Mesothelial cell of epicardium (in vitro differentiated cells): Measurements from ENCODE around the gene ADGRD1. TPM values are rescaled to one million over a fixed set of nuclear protein-coding genes. Genes with fewer than 3 reads are reported as not detected.

ENCODE experiments used
- DNase-seq, 2 experiments: peaks; one replicate each; pipeline ENCODE4 v3.0.0; 2021; ENCODE audit warnings: low spot score in 2 of 2; ENCODE audit not compliant: unreplicated experiment in 2 of 2
- H3K27ac Mint-ChIP-seq: 2 replicates; pipeline ENCODE4 v1.8.0; 2021; ENCODE audit warnings: mixed read lengths
- H3K27me3 Mint-ChIP-seq: 2 replicates; pipeline ENCODE4 v1.8.0; 2021; ENCODE audit warnings: low read depth, mixed read lengths
- H3K36me3 Mint-ChIP-seq: 2 replicates; pipeline ENCODE4 v1.8.0; 2021; ENCODE audit warnings: mixed read lengths
- H3K4me1 Mint-ChIP-seq: 2 replicates; pipeline ENCODE4 v1.8.0; 2021; ENCODE audit warnings: mixed read lengths
- H3K4me3 Mint-ChIP-seq: 2 replicates; pipeline ENCODE4 v1.8.0; 2021; ENCODE audit warnings: mild to moderate bottlenecking, moderate library complexity, mixed read lengths
- H3K9me3 Mint-ChIP-seq: 2 replicates; pipeline ENCODE4 v1.8.0; 2021; ENCODE audit warnings: mixed read lengths
- CTCF ChIP-seq: fragments of 200-600 bp; sonication (generic); IDR thresholded peaks from one replicate; pipeline ENCODE4 v1.5.0; 2021; ENCODE audit warnings: antibody characterized with exemption; ENCODE audit not compliant: unreplicated experiment
- total RNA-seq: library from RNA; stranded (reverse); gene quantifications from 3 replicates; pipeline ENCODE4 v1.2.1, GENCODE V29; 2021

ADGRD1 gene
- total RNA-seq, 1 donor from 2014 or later, result 7.2 TPM

- Mint-ChIP-seq H3K4me3 (no peak overlapping the region), H3K27ac (no peak overlapping the region), H3K4me1 (no peaks in the 10 kb centered on the region), H3K9me3 (no peaks in the 10 kb centered on the region), H3K36me3 (no peaks in the 10 kb centered on the region), H3K27me3 (peaks cover 7% of the 10 kb centered on the region)
- DNase-seq, result no peak
- no peak for TF ChIP-seq CTCF
Measured at GRCh38 chr12:131014343-131014742, 60.6 kb downstream of the ADGRD1 start.

GRCh38 chr12:131015581-131016337, 62.1 kb downstream of the ADGRD1 start:
- no peak overlapping the region for H3K27ac Mint-ChIP-seq
- peaks cover 7% of the 10 kb centered on the region for H3K27me3 Mint-ChIP-seq
- no peaks in the 10 kb centered on the region for H3K9me3 Mint-ChIP-seq
- H3K4me3 Mint-ChIP-seq, result no peak overlapping the region
- DNase-seq, result no peak
- no peaks in the 10 kb centered on the region for H3K36me3 Mint-ChIP-seq
- TF ChIP-seq CTCF, result no peak
- no peaks in the 10 kb centered on the region for H3K4me1 Mint-ChIP-seq

GRCh38 chr12:131017477-131017991, 63.8 kb downstream of the ADGRD1 start:
- DNase-seq, result no peak
- H3K4me3 Mint-ChIP-seq, result no peak overlapping the region
- H3K9me3 Mint-ChIP-seq, result no peaks in the 10 kb centered on the region
- H3K36me3 Mint-ChIP-seq, result no peaks in the 10 kb centered on the region
- peaks cover 4% of the 10 kb centered on the region for H3K27me3 Mint-ChIP-seq
- TF ChIP-seq CTCF, result no peak
- no peaks in the 10 kb centered on the region for H3K4me1 Mint-ChIP-seq
- no peak overlapping the region for H3K27ac Mint-ChIP-seq

GRCh38 chr12:131018019-131018620, 64.4 kb downstream of the ADGRD1 start:
- H3K27me3 Mint-ChIP-seq, result peaks cover 5% of the 10 kb centered on the region
- TF ChIP-seq CTCF, result no peak
- no peaks in the 10 kb centered on the region for H3K9me3 Mint-ChIP-seq
- H3K4me1 Mint-ChIP-seq, result no peaks in the 10 kb centered on the region
- no peaks in the 10 kb centered on the region for H3K36me3 Mint-ChIP-seq
- no peak for DNase-seq
- no peak overlapping the region for H3K27ac Mint-ChIP-seq
- no peak overlapping the region for H3K4me3 Mint-ChIP-seq

- H3K9me3 Mint-ChIP-seq, result no peaks in the 10 kb centered on the region
- H3K4me1 Mint-ChIP-seq, result no peaks in the 10 kb centered on the region
Measured at GRCh38 chr12:131018808-131019397, 65.2 kb downstream of the ADGRD1 start.

More at GRCh38 chr12:131018808-131019397, 65.2 kb downstream of the ADGRD1 start:
- no peak for TF ChIP-seq CTCF
- Mint-ChIP-seq H3K36me3 (no peaks in the 10 kb centered on the region), H3K4me3 (no peak overlapping the region), H3K27me3 (peaks cover 7% of the 10 kb centered on the region), H3K27ac (no peak overlapping the region)
- no peak for DNase-seq
